DMS79 treated with DMSO at 0.1 percent for 48 hours (cell line): ENCODE measurements around the gene DMD.

Source experiments
- DNase-seq: peaks from one replicate; lab custom pipeline; 2025; lab: John Stamatoyannopoulos, UW

Gene DMD

GRCh38 chrX:31178064-31178768, 2033.1 kb downstream of the DMD start:
- DNase-seq, result no peak

GRCh38 chrX:31170792-31171191, 2040.6 kb downstream of the DMD start:
- DNase-seq, result no peak

GRCh38 chrX:31168551-31168950, 2042.8 kb downstream of the DMD start:
- no peak for DNase-seq

GRCh38 chrX:31166832-31167231, 2044.5 kb downstream of the DMD start:
- DNase-seq, result no peak

- no peak for DNase-seq
These were observed 2044.9 kb downstream of the DMD start for GRCh38 chrX:31166416-31166815.

- no peak for DNase-seq
These were observed 2045.9 kb downstream of the DMD start for GRCh38 chrX:31165241-31166035.

GRCh38 chrX:31154946-31155345, 2056.4 kb downstream of the DMD start:
- DNase-seq, result no peak

GRCh38 chrX:31153475-31154047, 2057.8 kb downstream of the DMD start:
- DNase-seq, result no peak

- DNase-seq, result no peak
These were observed 2064.2 kb downstream of the DMD start for GRCh38 chrX:31147175-31147574.

GRCh38 chrX:31139961-31140360, 2071.4 kb downstream of the DMD start:
- no peak for DNase-seq

GRCh38 chrX:31138124-31138523, 2073.2 kb downstream of the DMD start:
- no peak for DNase-seq

- no peak for DNase-seq
These were observed 2075.2 kb downstream of the DMD start for GRCh38 chrX:31136144-31136611.

- no peak for DNase-seq
These were observed 2078.5 kb downstream of the DMD start for GRCh38 chrX:31132821-31133241.

- no peak for DNase-seq
These were observed 2080.7 kb downstream of the DMD start for GRCh38 chrX:31130457-31131220.

- DNase-seq, result no peak
These were observed 2082.5 kb downstream of the DMD start for GRCh38 chrX:31128855-31129254.

- no peak for DNase-seq
These were observed 2083.6 kb downstream of the DMD start for GRCh38 chrX:31127716-31128115.

- no peak for DNase-seq
These were observed 2085.1 kb downstream of the DMD start for GRCh38 chrX:31126205-31126604.

- DNase-seq, result no peak
These were observed 2086.8 kb downstream of the DMD start for GRCh38 chrX:31124536-31124935.

- DNase-seq, result no peak
These were observed 2088.0 kb downstream of the DMD start for GRCh38 chrX:31123335-31123734.

GRCh38 chrX:31117266-31117665, 2094.1 kb downstream of the DMD start:
- DNase-seq, result no peak

GRCh38 chrX:31115398-31115797, 2096.0 kb downstream of the DMD start:
- no peak for DNase-seq

- DNase-seq, result no peak
These were observed 2096.5 kb downstream of the DMD start for GRCh38 chrX:31114858-31115257.
